Measurements from ENCODE around the gene SPSB1. TPM values are rescaled to one million over a fixed set of nuclear protein-coding genes. Genes with fewer than 3 reads are reported as not detected.

Gene SPSB1
- total RNA-seq, 2 donors from 2014 or later: 20.4 to 26.9 TPM

GRCh38 chr1:9345471-9345870, 52.8 kb downstream of the SPSB1 start:
- no peak for DNase-seq
- peaks cover 6% of the 10 kb centered on the region for H3K4me1 ChIP-seq (ENCODE audit: control insufficient read depth, insufficient read depth, low read length)
- Mint-ChIP-seq H3K27ac (no peak overlapping the region), H3K9me3 (peaks cover 11% of the 10 kb centered on the region), H3K4me3 (no peak overlapping the region), H3K36me3 (ENCODE audit: low read depth) (peaks cover 17% of the 10 kb centered on the region), H3K27me3 (ENCODE audit: insufficient read depth) (no peaks in the 10 kb centered on the region), H3K4me1 (peaks cover 22% of the 10 kb centered on the region)
- WGBS, 2 experiments (ENCODE audit: insufficient coverage in 1 of 2, insufficient read length in 1 of 2): 93 to 94% methylated on average over 6 of the region's 6 CpGs
- TF ChIP-seq, protein P1, sequence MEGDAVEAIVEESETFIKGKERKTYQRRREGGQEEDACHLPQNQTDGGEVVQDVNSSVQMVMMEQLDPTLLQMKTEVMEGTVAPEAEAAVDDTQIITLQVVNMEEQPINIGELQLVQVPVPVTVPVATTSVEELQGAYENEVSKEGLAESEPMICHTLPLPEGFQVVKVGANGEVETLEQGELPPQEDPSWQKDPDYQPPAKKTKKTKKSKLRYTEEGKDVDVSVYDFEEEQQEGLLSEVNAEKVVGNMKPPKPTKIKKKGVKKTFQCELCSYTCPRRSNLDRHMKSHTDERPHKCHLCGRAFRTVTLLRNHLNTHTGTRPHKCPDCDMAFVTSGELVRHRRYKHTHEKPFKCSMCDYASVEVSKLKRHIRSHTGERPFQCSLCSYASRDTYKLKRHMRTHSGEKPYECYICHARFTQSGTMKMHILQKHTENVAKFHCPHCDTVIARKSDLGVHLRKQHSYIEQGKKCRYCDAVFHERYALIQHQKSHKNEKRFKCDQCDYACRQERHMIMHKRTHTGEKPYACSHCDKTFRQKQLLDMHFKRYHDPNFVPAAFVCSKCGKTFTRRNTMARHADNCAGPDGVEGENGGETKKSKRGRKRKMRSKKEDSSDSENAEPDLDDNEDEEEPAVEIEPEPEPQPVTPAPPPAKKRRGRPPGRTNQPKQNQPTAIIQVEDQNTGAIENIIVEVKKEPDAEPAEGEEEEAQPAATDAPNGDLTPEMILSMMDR (conservative IDR thresholded peaks at IDR 0.05): no peak
- no peaks in the 10 kb centered on the region for H3K36me3 ChIP-seq (ENCODE audit: control insufficient read depth, insufficient read depth, low read length)
- peaks cover 6% of the 10 kb centered on the region for H3K9me3 ChIP-seq (ENCODE audit: control insufficient read depth, low read length)
- H3K9ac ChIP-seq (ENCODE audit: extremely low read depth, low read length, poor library complexity, severe bottlenecking): no peak overlapping the region
- no peaks in the 10 kb centered on the region for H3K27me3 ChIP-seq (ENCODE audit: control insufficient read depth, insufficient read depth, low read length, poor library complexity, severe bottlenecking)
- H3K27ac ChIP-seq (ENCODE audit: low read depth, low read length): no peak overlapping the region
- no peak overlapping the region for H3K4me3 ChIP-seq (ENCODE audit: low read length)

DNA sequence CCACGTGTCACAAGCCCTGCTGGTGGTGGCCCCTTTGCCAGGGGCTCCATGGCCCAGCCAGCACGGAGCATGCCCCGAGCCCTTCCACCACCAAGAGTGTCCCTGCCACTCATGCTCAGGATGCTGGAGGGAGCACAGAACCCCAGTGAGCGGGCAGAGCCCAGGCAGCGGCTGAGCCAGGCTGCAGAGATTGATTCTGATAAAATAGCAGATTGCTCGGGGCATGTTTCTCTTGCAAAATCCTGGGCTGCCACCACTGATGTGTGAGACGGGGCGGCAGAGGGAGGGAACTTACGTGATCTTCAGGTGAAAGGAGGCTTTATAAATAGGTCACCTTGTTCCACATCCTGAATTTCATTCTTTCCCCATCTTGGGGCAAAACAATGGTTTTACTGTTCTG, 53.2 kb downstream of the SPSB1 start:
- Histone ChIP-seq H3K27me3 (ENCODE audit: control insufficient read depth, insufficient read depth, low read length, poor library complexity, severe bottlenecking) (no peaks in the 10 kb centered on the region), H3K9ac (ENCODE audit: extremely low read depth, low read length, poor library complexity, severe bottlenecking) (no peak overlapping the region), H3K36me3 (ENCODE audit: control insufficient read depth, insufficient read depth, low read length) (no peaks in the 10 kb centered on the region), H3K4me3 (ENCODE audit: low read length) (no peak overlapping the region), H3K9me3 (ENCODE audit: control insufficient read depth, low read length) (peaks cover 6% of the 10 kb centered on the region), H3K27ac (ENCODE audit: low read depth, low read length) (no peak overlapping the region), H3K4me1 (ENCODE audit: control insufficient read depth, insufficient read depth, low read length) (peaks cover 6% of the 10 kb centered on the region)
- Mint-ChIP-seq H3K27ac (no peak overlapping the region), H3K9me3 (peaks cover 11% of the 10 kb centered on the region), H3K36me3 (ENCODE audit: low read depth) (peaks cover 17% of the 10 kb centered on the region), H3K27me3 (ENCODE audit: insufficient read depth) (no peaks in the 10 kb centered on the region), H3K4me1 (peaks cover 21% of the 10 kb centered on the region), H3K4me3 (no peak overlapping the region)
- TF ChIP-seq, protein P1 (conservative IDR thresholded peaks at IDR 0.05): no peak
- no peak for DNase-seq
- 87 to 92% methylated on average over 9 of the region's 9 CpGs for WGBS, 2 experiments (ENCODE audit: insufficient coverage in 1 of 2, insufficient read length in 1 of 2)

- Mint-ChIP-seq H3K9me3 (peaks cover 11% of the 10 kb centered on the region), H3K4me3 (no peak overlapping the region), H3K36me3 (ENCODE audit: low read depth) (peaks cover 14% of the 10 kb centered on the region), H3K27me3 (ENCODE audit: insufficient read depth) (no peaks in the 10 kb centered on the region), H3K4me1 (peaks cover 20% of the 10 kb centered on the region), H3K27ac (no peak overlapping the region)
- H3K4me1 ChIP-seq (ENCODE audit: control insufficient read depth, insufficient read depth, low read length): peaks cover 6% of the 10 kb centered on the region
- no peaks in the 10 kb centered on the region for H3K36me3 ChIP-seq (ENCODE audit: control insufficient read depth, insufficient read depth, low read length)
- H3K9me3 ChIP-seq (ENCODE audit: control insufficient read depth, low read length): peaks cover 6% of the 10 kb centered on the region
- 91 to 94% methylated on average over 8 of the region's 8 CpGs for WGBS, 2 experiments (ENCODE audit: insufficient coverage in 1 of 2, insufficient read length in 1 of 2)
- no peak overlapping the region for H3K27ac ChIP-seq (ENCODE audit: low read depth, low read length)
- no peak for DNase-seq
- TF ChIP-seq, protein P1 (conservative IDR thresholded peaks at IDR 0.05): no peak
- no peak overlapping the region for H3K9ac ChIP-seq (ENCODE audit: extremely low read depth, low read length, poor library complexity, severe bottlenecking)
- no peak overlapping the region for H3K4me3 ChIP-seq (ENCODE audit: low read length)
- no peaks in the 10 kb centered on the region for H3K27me3 ChIP-seq (ENCODE audit: control insufficient read depth, insufficient read depth, low read length, poor library complexity, severe bottlenecking)
These were observed 53.9 kb downstream of the SPSB1 start for GRCh38 chr1:9346566-9346965.
